Dedifferentiated amniotic fluid mesenchymal stem cell (primary cell): Measurements from ENCODE around the gene ARCN1.

ENCODE experiments used
- DNase-seq: peaks from one replicate; pipeline ENCODE4 v3.0.0-alpha.2; 2016; ENCODE audit errors: extremely low spot score

The ARCN1 gene

GRCh38 chr11:118636569-118637290 is 64.5 kb downstream of the ARCN1 start:
- no peak for DNase-seq

GRCh38 chr11:118638726-118639125 is 66.5 kb downstream of the ARCN1 start:
- DNase-seq: no peak

GRCh38 chr11:118639899-118640298 is 67.7 kb downstream of the ARCN1 start:
- no peak for DNase-seq

GRCh38 chr11:118640332-118641154 is 68.3 kb downstream of the ARCN1 start:
- DNase-seq: no peak

- no peak for DNase-seq
Measured at GRCh38 chr11:118641397-118642019, 69.3 kb downstream of the ARCN1 start.

GRCh38 chr11:118643142-118643994 is 71.2 kb downstream of the ARCN1 start:
- DNase-seq: no peak

- DNase-seq: no peak
Measured at GRCh38 chr11:118643995-118644345, 71.8 kb downstream of the ARCN1 start.

GRCh38 chr11:118644496-118644895 is 72.3 kb downstream of the ARCN1 start:
- DNase-seq: no peak

GRCh38 chr11:118645066-118645715 is 73.0 kb downstream of the ARCN1 start:
- no peak for DNase-seq

GRCh38 chr11:118646393-118646792 is 74.2 kb downstream of the ARCN1 start:
- DNase-seq: no peak

GRCh38 chr11:118648291-118648690 is 76.1 kb downstream of the ARCN1 start:
- no peak for DNase-seq

GRCh38 chr11:118649941-118650340 is 77.7 kb downstream of the ARCN1 start:
- DNase-seq: no peak

- DNase-seq: no peak
Measured at GRCh38 chr11:118650366-118650765, 78.2 kb downstream of the ARCN1 start.

GRCh38 chr11:118651820-118652219 is 79.6 kb downstream of the ARCN1 start:
- no peak for DNase-seq
